Measurements from ENCODE around the gene LARP1.
A peak's percentile ranks its signal among the peaks of the same experiment; 100 is the strongest.
"Not testable (repeated sequence)": the region's sequence is repeated elsewhere in the genome, so short reads cannot be mapped to it uniquely, and the experiment has no call there.

The LARP1 gene

DNA sequence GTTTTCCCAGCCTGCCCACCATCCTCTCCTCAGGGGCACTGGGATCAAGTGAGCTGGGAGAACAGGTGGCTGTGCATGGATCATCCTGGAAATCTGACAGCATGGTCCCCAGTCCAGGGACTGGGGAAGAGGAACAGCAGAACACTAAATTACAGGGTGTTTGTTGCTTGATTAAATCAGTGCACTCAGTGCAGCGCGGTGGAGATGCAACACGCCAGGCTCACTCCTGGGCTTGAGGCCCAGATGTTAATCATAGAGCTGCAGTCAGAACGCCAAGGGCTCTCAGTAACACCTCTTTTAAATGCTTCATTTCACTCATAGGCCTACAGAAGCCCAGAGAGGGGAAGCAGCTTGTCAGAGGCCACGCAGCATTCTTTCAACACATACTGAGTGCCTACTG, 14.2 kb upstream of the LARP1 start:
- no peaks in the 10 kb centered on the region for H3K36me3 ChIP-seq (ENCODE audit: control insufficient read depth, insufficient read depth, low read length)
- H3K9me3 ChIP-seq (ENCODE audit: control insufficient read depth, low read length), result no peaks in the 10 kb centered on the region
- no peaks in the 10 kb centered on the region for H3K4me1 ChIP-seq (ENCODE audit: control insufficient read depth, insufficient read depth, low read length)
- H3K4me3 ChIP-seq (ENCODE audit: low read length), result no peak overlapping the region
- H3K9ac ChIP-seq (ENCODE audit: low read length), result no peak overlapping the region
- no peaks in the 10 kb centered on the region for H3K27me3 ChIP-seq (ENCODE audit: control insufficient read depth, insufficient read depth, low read length)

- H3K27me3 ChIP-seq (ENCODE audit: control insufficient read depth, insufficient read depth, low read length), result no peaks in the 10 kb centered on the region
- no peaks in the 10 kb centered on the region for H3K4me1 ChIP-seq (ENCODE audit: control insufficient read depth, insufficient read depth, low read length)
- no peaks in the 10 kb centered on the region for H3K9me3 ChIP-seq (ENCODE audit: control insufficient read depth, low read length)
- no peaks in the 10 kb centered on the region for H3K36me3 ChIP-seq (ENCODE audit: control insufficient read depth, insufficient read depth, low read length)
- no peak overlapping the region for H3K9ac ChIP-seq (ENCODE audit: low read length)
- no peak overlapping the region for H3K4me3 ChIP-seq (ENCODE audit: low read length)
These were observed 13.8 kb upstream of the LARP1 start for GRCh38 chr5:154741415-154741814.

- Histone ChIP-seq H3K27me3 (ENCODE audit: control insufficient read depth, insufficient read depth, low read length) (no peaks in the 10 kb centered on the region), H3K4me1 (ENCODE audit: control insufficient read depth, insufficient read depth, low read length) (no peaks in the 10 kb centered on the region), H3K36me3 (ENCODE audit: control insufficient read depth, insufficient read depth, low read length) (no peaks in the 10 kb centered on the region), H3K4me3 (ENCODE audit: low read length) (no peak overlapping the region), H3K9ac (ENCODE audit: low read length) (no peak overlapping the region), H3K9me3 (ENCODE audit: control insufficient read depth, low read length) (no peaks in the 10 kb centered on the region)
These were observed 11.4 kb upstream of the LARP1 start for GRCh38 chr5:154743812-154744211.

- Histone ChIP-seq H3K27me3 (ENCODE audit: control insufficient read depth, insufficient read depth, low read length) (no peaks in the 10 kb centered on the region), H3K9ac (ENCODE audit: low read length) (no peak overlapping the region), H3K9me3 (ENCODE audit: control insufficient read depth, low read length) (no peaks in the 10 kb centered on the region), H3K4me1 (ENCODE audit: control insufficient read depth, insufficient read depth, low read length) (no peaks in the 10 kb centered on the region), H3K36me3 (ENCODE audit: control insufficient read depth, insufficient read depth, low read length) (no peaks in the 10 kb centered on the region), H3K4me3 (ENCODE audit: low read length) (no peak overlapping the region)
These were observed 9.8 kb upstream of the LARP1 start for GRCh38 chr5:154745349-154745748.

DNA sequence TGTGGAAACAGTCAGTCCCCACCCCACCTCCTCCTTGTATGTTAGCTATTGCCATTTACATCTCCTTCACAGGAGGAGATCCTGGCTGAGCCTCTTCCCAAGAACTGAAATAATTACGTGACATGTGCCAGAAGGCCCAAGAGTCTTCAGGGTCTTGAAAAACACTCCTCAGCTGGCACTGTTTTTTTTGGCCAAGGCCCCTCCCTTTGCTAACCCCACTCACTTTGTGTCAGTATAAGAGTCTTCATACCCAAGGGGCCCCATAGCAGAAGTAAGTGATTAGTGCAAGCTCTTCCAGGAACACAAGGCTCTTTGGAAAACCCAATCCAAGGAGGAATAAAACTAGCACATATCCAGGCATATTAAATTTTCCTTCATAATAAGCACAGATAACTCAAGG, 5.7 kb upstream of the LARP1 start:
- Histone ChIP-seq H3K4me1 (ENCODE audit: control insufficient read depth, insufficient read depth, low read length) (peaks cover 7% of the 10 kb centered on the region), H3K9me3 (ENCODE audit: control insufficient read depth, low read length) (no peaks in the 10 kb centered on the region), H3K36me3 (ENCODE audit: control insufficient read depth, insufficient read depth, low read length) (no peaks in the 10 kb centered on the region), H3K9ac (ENCODE audit: low read length) (no peak overlapping the region), H3K27me3 (ENCODE audit: control insufficient read depth, insufficient read depth, low read length) (no peaks in the 10 kb centered on the region), H3K4me3 (ENCODE audit: low read length) (no peak overlapping the region)

DNA sequence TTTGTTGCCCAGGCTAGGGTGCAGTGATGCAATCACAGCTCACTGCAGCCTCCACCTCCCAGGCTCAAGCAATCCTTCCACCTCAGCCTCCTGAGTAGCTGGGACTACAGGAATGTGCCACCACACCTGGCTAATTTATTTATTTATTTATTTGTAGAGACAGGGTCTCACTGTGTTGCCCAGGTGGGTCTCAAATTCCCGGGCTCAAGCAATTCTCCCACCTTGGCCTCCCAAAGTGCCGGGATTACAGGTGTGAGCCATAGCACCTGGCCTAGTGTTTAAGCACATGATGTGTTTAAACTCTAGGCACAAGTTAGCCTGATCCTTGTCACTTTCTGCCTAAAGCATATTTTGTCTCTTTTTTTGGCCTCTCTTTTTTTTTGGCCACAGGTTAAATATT, 4.5 kb upstream of the LARP1 start:
- H3K4me1 ChIP-seq (ENCODE audit: control insufficient read depth, insufficient read depth, low read length); H3K9ac ChIP-seq (ENCODE audit: low read length): not testable (repeated sequence)

DNA sequence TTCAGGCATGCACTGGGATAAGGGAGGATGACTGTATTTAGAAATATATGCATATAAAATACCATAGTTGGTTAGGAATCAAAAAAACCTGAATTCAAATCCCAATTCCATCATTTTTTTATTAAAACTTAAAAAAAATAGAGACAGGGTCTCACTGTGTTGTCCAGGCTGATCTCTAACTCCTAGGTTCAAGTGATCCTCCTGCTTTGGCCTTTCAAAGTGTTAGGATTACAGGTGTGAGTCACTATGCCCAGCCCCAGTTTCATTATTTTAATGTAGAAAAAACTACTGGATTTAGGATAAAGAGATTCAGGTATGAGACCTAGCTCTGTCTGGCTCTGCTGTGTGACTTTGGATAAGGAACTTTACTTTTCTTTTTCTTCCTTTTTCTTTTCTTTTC, 3.3 kb upstream of the LARP1 start:
- Histone ChIP-seq H3K4me3 (ENCODE audit: low read length) (no peak overlapping the region), H3K9me3 (ENCODE audit: control insufficient read depth, low read length) (no peaks in the 10 kb centered on the region), H3K27me3 (ENCODE audit: control insufficient read depth, insufficient read depth, low read length) (no peaks in the 10 kb centered on the region), H3K4me1 (ENCODE audit: control insufficient read depth, insufficient read depth, low read length) (peaks cover 9% of the 10 kb centered on the region), H3K9ac (ENCODE audit: low read length) (no peak overlapping the region), H3K36me3 (ENCODE audit: control insufficient read depth, insufficient read depth, low read length) (no peaks in the 10 kb centered on the region)

More for the DNA sequence above, 4.5 kb upstream of the LARP1 start:
- not testable (repeated sequence) for H3K36me3 ChIP-seq (ENCODE audit: control insufficient read depth, insufficient read depth, low read length); H3K9me3 ChIP-seq (ENCODE audit: control insufficient read depth, low read length); H3K4me3 ChIP-seq (ENCODE audit: low read length); H3K27me3 ChIP-seq (ENCODE audit: control insufficient read depth, insufficient read depth, low read length)

- Histone ChIP-seq H3K36me3 (ENCODE audit: control insufficient read depth, insufficient read depth, low read length) (no peaks in the 10 kb centered on the region), H3K4me3 (ENCODE audit: low read length) (no peak overlapping the region), H3K4me1 (ENCODE audit: control insufficient read depth, insufficient read depth, low read length) (peaks cover 17% of the 10 kb centered on the region), H3K9me3 (ENCODE audit: control insufficient read depth, low read length) (no peaks in the 10 kb centered on the region), H3K27me3 (ENCODE audit: control insufficient read depth, insufficient read depth, low read length) (no peaks in the 10 kb centered on the region), H3K9ac (ENCODE audit: low read length) (peak overlapping the region; percentile 85)
These were observed 1.4 kb upstream of the LARP1 start for GRCh38 chr5:154753792-154754191.

GRCh38 chr5:154754460-154755360, 467 bp upstream of the LARP1 start:
- peak overlapping the region; percentile 54 for H3K4me3 ChIP-seq (ENCODE audit: low read length)

GRCh38 chr5:154756009-154756867, 1.1 kb downstream of the LARP1 start:
- Histone ChIP-seq H3K27me3 (ENCODE audit: control insufficient read depth, insufficient read depth, low read length) (no peaks in the 10 kb centered on the region), H3K4me1 (ENCODE audit: control insufficient read depth, insufficient read depth, low read length) (peaks cover 35% of the 10 kb centered on the region), H3K36me3 (ENCODE audit: control insufficient read depth, insufficient read depth, low read length) (no peaks in the 10 kb centered on the region), H3K9me3 (ENCODE audit: control insufficient read depth, low read length) (no peaks in the 10 kb centered on the region), H3K4me3 (ENCODE audit: low read length) (peak overlapping the region; percentile 17), H3K9ac (ENCODE audit: low read length) (peak overlapping the region; percentile 85)

More at GRCh38 chr5:154754460-154755360, 467 bp upstream of the LARP1 start:
- H3K9ac ChIP-seq (ENCODE audit: low read length), result peak overlapping the region; percentile 85
- no peaks in the 10 kb centered on the region for H3K9me3 ChIP-seq (ENCODE audit: control insufficient read depth, low read length)
- H3K36me3 ChIP-seq (ENCODE audit: control insufficient read depth, insufficient read depth, low read length), result no peaks in the 10 kb centered on the region
- H3K27me3 ChIP-seq (ENCODE audit: control insufficient read depth, insufficient read depth, low read length), result no peaks in the 10 kb centered on the region
- peaks cover 25% of the 10 kb centered on the region for H3K4me1 ChIP-seq (ENCODE audit: control insufficient read depth, insufficient read depth, low read length)

GRCh38 chr5:154756868-154757813, 2.0 kb downstream of the LARP1 start:
- H3K9ac ChIP-seq (ENCODE audit: low read length), result peak overlapping the region; percentile 85
- peaks cover 40% of the 10 kb centered on the region for H3K4me1 ChIP-seq (ENCODE audit: control insufficient read depth, insufficient read depth, low read length)
- no peaks in the 10 kb centered on the region for H3K27me3 ChIP-seq (ENCODE audit: control insufficient read depth, insufficient read depth, low read length)
- H3K4me3 ChIP-seq (ENCODE audit: low read length), result peak overlapping the region; percentile 66
- no peaks in the 10 kb centered on the region for H3K36me3 ChIP-seq (ENCODE audit: control insufficient read depth, insufficient read depth, low read length)
- no peaks in the 10 kb centered on the region for H3K9me3 ChIP-seq (ENCODE audit: control insufficient read depth, low read length)

Data from mucosa of stomach (tissue), 1 donor.